GM12891 (cell line): ENCODE data around the gene RASA1.

ENCODE experiments used
- DNase-seq: peaks from one replicate; pipeline ENCODE4 v3.0.0; 2011; ENCODE audit warnings: low spot score; ENCODE audit not compliant: insufficient read length
- FAIRE-seq: peaks from 2 replicates; lab custom pipeline; 2011; peaks lifted over from hg19 to GRCh38; lab: Jason Lieb, UNC
- PAX5 ChIP-seq: IDR thresholded peaks from 2 replicates; pipeline ENCODE4 v1.6.1; 2011; ENCODE audit warnings: low read length, moderate library complexity, mild to moderate bottlenecking; ENCODE audit not compliant: insufficient read depth, severe bottlenecking
- POLR2A ChIP-seq: IDR thresholded peaks from 2 replicates; pipeline ENCODE4 v1.6.1; 2011; ENCODE audit warnings: low read depth, low read length, control low read depth
- POLR2AphosphoS5 ChIP-seq: IDR thresholded peaks from 2 replicates; pipeline ENCODE4 v1.6.1; 2011; ENCODE audit warnings: low read depth, low read length, control low read depth
- POU2F2 ChIP-seq: IDR thresholded peaks from 2 replicates; pipeline ENCODE4 v1.6.1; 2011; ENCODE audit warnings: low read depth, mild to moderate bottlenecking, control low read depth, low read length, moderate library complexity
- SPI1 ChIP-seq: IDR thresholded peaks from 2 replicates; pipeline ENCODE4 v1.6.1; 2011; ENCODE audit warnings: low read depth, low read length, control low read depth
- TAF1 ChIP-seq: IDR thresholded peaks from 2 replicates; pipeline ENCODE4 v1.6.1; 2011; ENCODE audit warnings: low read depth, low read length, control low read depth

Gene RASA1

GRCh38 chr5:87382224-87382623, 114.5 kb downstream of the RASA1 start:
- TF ChIP-seq PAX5 (no peak), TAF1 (no peak), POU2F2 (no peak), SPI1 (no peak), POLR2A (no peak), POLR2AphosphoS5 (no peak)
- DNase-seq (no peak), FAIRE-seq (no peak)

- no peak for FAIRE-seq
- no peak for TF ChIP-seq SPI1
- DNase-seq = no peak
Observed at GRCh38 chr5:87383216-87383615, 115.5 kb downstream of the RASA1 start.

DNA sequence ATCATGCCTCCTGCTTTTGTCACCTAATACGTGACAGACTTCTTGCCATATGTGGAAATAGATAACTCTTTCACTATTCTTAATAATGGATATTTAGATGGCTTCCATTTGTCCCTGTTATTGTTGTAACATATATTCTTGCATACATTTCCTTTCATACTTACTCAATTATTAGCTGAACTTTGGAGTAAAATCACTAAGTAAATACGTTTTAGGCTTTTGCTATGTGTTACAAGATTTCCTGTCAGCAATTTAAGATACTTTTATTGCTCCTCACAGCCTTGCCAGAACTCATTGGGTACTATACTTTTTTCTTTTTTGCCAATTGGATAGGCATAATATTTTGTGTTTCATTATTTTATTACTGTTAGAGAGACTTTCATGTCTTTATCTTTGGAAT, 118.1 kb downstream of the RASA1 start:
- DNase-seq = no peak
- no peak for FAIRE-seq
- TF ChIP-seq POLR2AphosphoS5 (no peak), POLR2A (no peak), SPI1 (no peak), PAX5 (no peak), TAF1 (no peak)

DNA sequence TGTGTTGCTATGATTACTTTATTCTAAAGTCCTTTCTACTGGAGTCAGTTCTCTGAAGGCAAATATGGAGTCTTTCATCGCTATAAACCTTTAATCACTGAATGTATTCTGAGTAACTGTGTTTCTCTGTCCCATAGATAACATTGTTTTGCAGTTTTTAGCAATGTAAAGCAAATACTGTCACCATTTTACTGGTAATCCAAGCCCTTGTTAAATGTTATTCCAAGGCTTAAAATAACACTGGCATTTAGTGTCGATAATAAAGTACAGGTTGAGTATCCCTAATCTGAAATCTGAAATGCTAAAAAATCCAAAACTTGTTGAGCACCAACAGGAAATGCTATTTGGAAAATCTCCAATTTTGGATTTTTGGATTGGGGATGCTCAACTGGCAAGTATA, 120.4 kb downstream of the RASA1 start:
- FAIRE-seq = no peak

DNA sequence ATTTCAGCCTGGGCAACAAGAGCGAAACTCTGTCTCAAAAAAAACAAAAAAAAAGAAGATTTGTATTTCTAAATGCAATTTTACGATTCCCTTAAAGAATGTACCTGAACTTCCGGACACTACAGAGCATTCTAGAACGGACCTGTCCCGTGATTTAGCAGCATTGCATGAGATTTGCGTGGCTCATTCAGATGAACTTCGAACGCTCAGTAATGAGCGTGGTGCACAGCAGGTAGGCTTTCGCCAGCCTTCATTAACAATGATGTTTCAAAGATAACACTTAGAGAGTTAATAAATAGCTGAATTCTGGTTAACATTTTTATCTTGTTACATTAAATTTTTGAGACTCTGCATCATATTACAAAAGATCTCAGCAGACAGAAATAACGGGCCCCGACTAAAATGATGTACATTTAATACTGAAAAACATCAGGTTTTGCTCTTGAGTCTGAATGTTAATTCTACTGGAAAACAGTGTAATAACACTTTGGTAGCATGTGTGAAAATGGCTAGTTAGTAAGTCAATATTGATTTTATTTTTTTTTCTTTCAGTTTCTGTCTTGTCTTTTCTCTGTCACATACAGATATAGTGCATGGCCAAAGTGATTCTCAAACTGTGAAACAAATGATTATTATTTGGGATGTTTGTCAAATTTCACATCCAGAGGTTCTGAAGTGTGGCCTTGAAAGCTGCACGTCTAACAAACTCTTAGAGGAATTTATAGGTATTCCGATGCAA, 121.8 kb downstream of the RASA1 start:
- FAIRE-seq (no peak), DNase-seq (no peak)

More for the DNA sequence above, 120.4 kb downstream of the RASA1 start:
- no peak for TF ChIP-seq TAF1
- TF ChIP-seq POLR2AphosphoS5 = no peak
- TF ChIP-seq POLR2A = no peak
- TF ChIP-seq PAX5 = no peak
- no peak for TF ChIP-seq POU2F2
- TF ChIP-seq SPI1 = no peak
- no peak for DNase-seq

DNA sequence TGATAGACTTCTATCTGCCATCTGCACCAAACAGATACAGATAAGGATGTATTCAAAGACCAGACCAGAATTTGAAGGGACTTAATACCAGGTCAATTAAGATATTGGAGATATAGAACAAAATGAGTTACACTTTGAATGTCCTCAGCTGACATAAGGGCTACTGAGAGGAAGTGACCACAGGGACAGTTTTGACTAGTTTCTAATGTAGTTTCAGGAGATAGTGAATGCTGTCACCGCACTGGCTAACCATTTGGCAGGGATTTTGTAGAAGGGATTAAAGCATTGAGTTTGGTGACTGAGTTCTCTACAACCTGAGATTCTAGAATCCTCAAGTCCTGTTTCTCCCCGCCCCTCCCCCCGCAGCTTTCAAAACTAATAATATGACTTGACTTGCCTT, 122.4 kb downstream of the RASA1 start:
- TF ChIP-seq TAF1 (no peak), POLR2AphosphoS5 (no peak), SPI1 (peak; percentile 54), POU2F2 (no peak)

More for the DNA sequence above, 121.8 kb downstream of the RASA1 start:
- TF ChIP-seq SPI1 (no peak), POLR2A (no peak), PAX5 (no peak), TAF1 (no peak), POLR2AphosphoS5 (no peak), POU2F2 (no peak)

GRCh38 chr5:87390576-87391199, 123.0 kb downstream of the RASA1 start:
- no peak for DNase-seq
- TF ChIP-seq POU2F2 (no peak), PAX5 (no peak), TAF1 (no peak), POLR2A (no peak), POLR2AphosphoS5 (no peak), SPI1 (no peak)

More for the DNA sequence above, 122.4 kb downstream of the RASA1 start:
- DNase-seq (no peak), FAIRE-seq (peak; percentile 48)

DNA sequence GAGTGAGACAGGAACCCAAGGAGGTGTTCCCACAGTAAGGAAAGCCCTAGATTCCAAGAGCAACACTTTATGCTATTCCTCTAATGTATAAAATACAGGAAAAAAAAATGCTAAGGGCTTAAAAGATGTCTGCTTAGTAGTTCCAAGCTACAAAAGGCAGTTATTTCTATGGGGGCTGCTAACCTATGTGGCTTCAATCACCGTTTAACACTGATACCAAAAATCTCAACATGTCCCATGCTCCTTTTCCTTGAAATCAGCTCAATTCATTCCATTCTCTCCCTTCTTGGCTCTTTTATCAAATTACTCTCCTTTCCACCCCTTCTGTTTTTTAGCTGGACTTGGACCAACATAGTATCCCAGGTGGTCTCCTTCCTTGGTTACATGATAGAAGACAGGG, 124.5 kb downstream of the RASA1 start:
- TF ChIP-seq SPI1 (no peak), POU2F2 (no peak), POLR2AphosphoS5 (no peak), POLR2A (no peak), TAF1 (no peak)
- FAIRE-seq (no peak), DNase-seq (no peak)

More at GRCh38 chr5:87390576-87391199, 123.0 kb downstream of the RASA1 start:
- peak; percentile 23 for FAIRE-seq

DNA sequence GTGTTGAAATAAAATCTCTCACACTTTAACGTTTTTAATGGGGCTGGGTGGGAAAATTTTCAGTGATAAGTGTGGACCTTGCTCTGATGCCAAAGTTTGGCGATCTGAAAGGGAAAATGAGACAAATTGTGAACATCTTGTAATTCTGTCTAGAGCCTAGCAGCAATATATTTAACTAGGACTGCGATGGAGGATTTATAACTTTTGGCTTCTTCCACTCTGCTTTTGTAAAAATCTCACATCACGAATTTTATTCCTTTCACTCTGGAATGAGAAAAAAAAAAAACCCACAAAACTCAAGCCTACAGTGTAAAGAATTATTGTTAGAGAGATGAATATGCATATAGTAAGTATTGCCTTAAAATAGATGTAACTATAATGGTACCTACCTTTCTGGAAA, 125.1 kb downstream of the RASA1 start:
- DNase-seq (no peak), FAIRE-seq (no peak)
- TF ChIP-seq POU2F2 (no peak), POLR2A (no peak), SPI1 (no peak), POLR2AphosphoS5 (no peak), PAX5 (no peak), TAF1 (no peak)

DNA sequence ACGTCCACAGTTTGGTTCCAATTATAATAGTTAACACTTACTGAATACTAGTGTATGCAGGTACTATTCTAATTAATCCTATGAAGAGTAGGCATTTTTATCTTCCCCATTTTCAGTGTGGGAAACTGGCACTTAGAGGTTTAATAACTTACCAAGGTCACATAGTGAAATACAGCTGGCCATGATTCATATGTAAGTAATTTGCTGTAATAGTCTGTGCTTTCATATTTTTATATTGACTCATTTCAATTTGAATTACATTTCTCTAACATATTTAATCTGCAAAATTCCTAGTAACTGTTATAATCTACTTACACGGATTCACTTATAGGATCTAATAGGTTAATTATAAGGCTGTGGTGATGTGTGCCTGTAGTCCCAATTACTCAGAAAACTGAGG, 125.6 kb downstream of the RASA1 start:
- no peak for FAIRE-seq
- no peak for DNase-seq
- no peak for TF ChIP-seq POLR2A
- no peak for TF ChIP-seq SPI1
- TF ChIP-seq POU2F2 = no peak
- no peak for TF ChIP-seq TAF1
